A549 (cell line): Measurements from ENCODE around the gene OTX1.

ENCODE experiments used
- CEBPB ChIP-seq, 2 experiments: fragments of >200 bp in 1 of 2; sonication (Bioruptor Twin) in 1 of 2; formaldehyde crosslinking in 1 of 2; IDR thresholded peaks; 2 replicates each; pipeline ENCODE4 v1.6.1; 2012 to 2016
- EHMT2 ChIP-seq: fragments of 200-600 bp; sonication (generic); IDR thresholded peaks from 2 replicates; pipeline ENCODE4 v1.6.1; 2016; ENCODE audit warnings: antibody characterized with exemption, low read depth, mild to moderate bottlenecking, moderate library complexity
- HDAC2 ChIP-seq: fragments of 200-600 bp; sonication (generic); IDR thresholded peaks from 2 replicates; pipeline ENCODE4 v1.6.1; 2016
- HOXA7 ChIP-seq: fragments of 250-450 bp; sonication (Bioruptor Pico); IDR thresholded peaks from 2 replicates; pipeline ENCODE4 v1.5.0; 2020; ENCODE audit warnings: mild to moderate bottlenecking, moderate library complexity
- JUN ChIP-seq, 2 experiments: fragments of >200 bp; sonication (Bioruptor Twin); formaldehyde crosslinking; IDR thresholded peaks; 2 replicates in 1 of 2; 3 replicates in 1 of 2; pipeline ENCODE4 v1.6.1; 2016 to 2017
- POLR2A ChIP-seq: IDR thresholded peaks from 2 replicates; pipeline ENCODE4 v1.6.1; 2012; ENCODE audit warnings: mild to moderate bottlenecking, low read length
- RAD21 ChIP-seq, 2 experiments: fragments of >200 bp in 1 of 2; sonication (Bioruptor Twin) in 1 of 2; formaldehyde crosslinking in 1 of 2; IDR thresholded peaks in 1 of 2; conservative IDR thresholded peaks in 1 of 2; 2 replicates in 1 of 2; 3 replicates in 1 of 2; pipeline ENCODE4 v1.6.1; 2012 to 2018; ENCODE audit warnings: inconsistent platforms in 1 of 2
- RNF2 ChIP-seq: fragments of 200-600 bp; sonication (generic); IDR thresholded peaks from 2 replicates; pipeline ENCODE4 v1.6.1; 2016; ENCODE audit warnings: low read depth, mild to moderate bottlenecking, antibody characterized with exemption, moderate library complexity, borderline replicate concordance
- TF ChIP-seq, protein P1 (sequence below): fragments of >200 bp; sonication (Bioruptor Twin); formaldehyde crosslinking; IDR thresholded peaks from 3 replicates; pipeline ENCODE4 v1.5.1; 2016
- TF ChIP-seq, protein P2 (sequence below): IDR thresholded peaks from 2 replicates; pipeline ENCODE4 v1.6.1; 2012

DNA sequence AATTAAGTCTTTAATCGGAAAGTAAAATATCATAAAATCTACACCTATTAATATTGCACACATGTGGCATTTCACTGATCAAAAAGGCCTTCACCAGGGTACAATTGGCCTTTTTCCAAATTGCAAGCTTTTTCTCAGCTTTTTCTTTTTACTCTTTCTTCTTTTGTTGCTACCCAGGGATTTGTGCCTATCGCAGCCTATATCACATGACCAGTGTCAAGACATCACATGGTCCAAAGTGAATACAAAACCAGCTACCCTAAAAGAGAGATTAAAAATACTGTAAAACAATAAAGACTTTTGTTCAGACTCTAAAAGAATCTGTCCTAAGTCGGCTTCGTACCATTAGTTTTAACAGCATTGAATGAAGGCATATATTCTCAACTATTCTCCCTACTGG, 15.0 kb upstream of the OTX1 start:
- TF ChIP-seq, protein P1, sequence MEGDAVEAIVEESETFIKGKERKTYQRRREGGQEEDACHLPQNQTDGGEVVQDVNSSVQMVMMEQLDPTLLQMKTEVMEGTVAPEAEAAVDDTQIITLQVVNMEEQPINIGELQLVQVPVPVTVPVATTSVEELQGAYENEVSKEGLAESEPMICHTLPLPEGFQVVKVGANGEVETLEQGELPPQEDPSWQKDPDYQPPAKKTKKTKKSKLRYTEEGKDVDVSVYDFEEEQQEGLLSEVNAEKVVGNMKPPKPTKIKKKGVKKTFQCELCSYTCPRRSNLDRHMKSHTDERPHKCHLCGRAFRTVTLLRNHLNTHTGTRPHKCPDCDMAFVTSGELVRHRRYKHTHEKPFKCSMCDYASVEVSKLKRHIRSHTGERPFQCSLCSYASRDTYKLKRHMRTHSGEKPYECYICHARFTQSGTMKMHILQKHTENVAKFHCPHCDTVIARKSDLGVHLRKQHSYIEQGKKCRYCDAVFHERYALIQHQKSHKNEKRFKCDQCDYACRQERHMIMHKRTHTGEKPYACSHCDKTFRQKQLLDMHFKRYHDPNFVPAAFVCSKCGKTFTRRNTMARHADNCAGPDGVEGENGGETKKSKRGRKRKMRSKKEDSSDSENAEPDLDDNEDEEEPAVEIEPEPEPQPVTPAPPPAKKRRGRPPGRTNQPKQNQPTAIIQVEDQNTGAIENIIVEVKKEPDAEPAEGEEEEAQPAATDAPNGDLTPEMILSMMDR = no peak
- no peak for TF ChIP-seq EHMT2
- no peak for TF ChIP-seq JUN (IDR thresholded peaks at IDR 0.05)
- no peak for TF ChIP-seq RNF2
- no peak for TF ChIP-seq HDAC2
- TF ChIP-seq CEBPB (IDR thresholded peaks at IDR 0.05) = no peak
- no peak for TF ChIP-seq POLR2A
- TF ChIP-seq, protein P2, sequence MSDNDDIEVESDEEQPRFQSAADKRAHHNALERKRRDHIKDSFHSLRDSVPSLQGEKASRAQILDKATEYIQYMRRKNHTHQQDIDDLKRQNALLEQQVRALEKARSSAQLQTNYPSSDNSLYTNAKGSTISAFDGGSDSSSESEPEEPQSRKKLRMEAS = no peak
- TF ChIP-seq HOXA7 (CRISPR knock-in tag) = no peak
- no peak for TF ChIP-seq RAD21 (conservative IDR thresholded peaks at IDR 0.05 in 1 of 2, IDR thresholded peaks at IDR 0.05 in 1 of 2)
